NCI-H2107 (cell line): ENCODE measurements around the gene SBK1.

Source experiments
- DNase-seq: peaks from one replicate; lab custom pipeline; 2025; lab: John Stamatoyannopoulos, UW

The SBK1 gene

DNA sequence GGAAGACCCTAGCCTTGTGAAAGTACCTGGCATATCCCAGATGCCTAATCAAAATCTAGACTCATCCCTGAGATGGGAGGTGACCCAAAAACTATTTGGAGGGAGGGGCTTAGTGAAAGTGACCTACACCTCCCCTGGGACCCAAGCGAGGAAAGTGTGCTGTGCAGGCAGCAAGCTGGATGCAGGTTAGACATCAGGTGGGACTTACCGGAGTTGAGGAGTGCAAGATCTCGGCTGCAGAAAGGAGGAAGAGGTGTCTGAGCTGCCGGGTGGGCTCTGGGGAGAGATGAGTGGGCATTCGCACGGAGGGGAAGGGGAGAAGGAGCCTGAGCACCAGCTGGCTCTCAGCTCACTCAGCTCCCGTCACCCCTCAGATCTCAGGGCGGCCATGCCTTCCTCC, 10.3 kb upstream of the SBK1 start:
- DNase-seq: no peak

DNA sequence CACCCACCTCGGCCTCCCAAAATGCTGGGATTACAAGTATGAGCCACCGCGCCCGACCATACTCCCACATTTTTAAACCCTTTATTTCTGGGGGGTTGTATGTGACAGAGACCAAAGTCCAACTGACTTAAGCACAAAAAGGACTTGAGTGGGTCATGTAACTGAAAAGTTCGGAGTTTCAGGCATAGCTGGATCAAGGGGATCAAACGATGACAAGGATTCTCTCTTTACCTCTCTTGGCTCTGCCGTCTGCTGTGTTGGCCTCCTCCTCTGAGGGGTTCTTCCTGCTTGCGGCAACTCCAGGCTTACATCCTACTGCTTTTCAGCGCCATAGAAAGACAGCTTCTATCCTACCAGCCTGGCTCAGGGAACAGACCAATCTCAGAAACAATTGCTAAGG, 9.2 kb upstream of the SBK1 start:
- DNase-seq: no peak

DNA sequence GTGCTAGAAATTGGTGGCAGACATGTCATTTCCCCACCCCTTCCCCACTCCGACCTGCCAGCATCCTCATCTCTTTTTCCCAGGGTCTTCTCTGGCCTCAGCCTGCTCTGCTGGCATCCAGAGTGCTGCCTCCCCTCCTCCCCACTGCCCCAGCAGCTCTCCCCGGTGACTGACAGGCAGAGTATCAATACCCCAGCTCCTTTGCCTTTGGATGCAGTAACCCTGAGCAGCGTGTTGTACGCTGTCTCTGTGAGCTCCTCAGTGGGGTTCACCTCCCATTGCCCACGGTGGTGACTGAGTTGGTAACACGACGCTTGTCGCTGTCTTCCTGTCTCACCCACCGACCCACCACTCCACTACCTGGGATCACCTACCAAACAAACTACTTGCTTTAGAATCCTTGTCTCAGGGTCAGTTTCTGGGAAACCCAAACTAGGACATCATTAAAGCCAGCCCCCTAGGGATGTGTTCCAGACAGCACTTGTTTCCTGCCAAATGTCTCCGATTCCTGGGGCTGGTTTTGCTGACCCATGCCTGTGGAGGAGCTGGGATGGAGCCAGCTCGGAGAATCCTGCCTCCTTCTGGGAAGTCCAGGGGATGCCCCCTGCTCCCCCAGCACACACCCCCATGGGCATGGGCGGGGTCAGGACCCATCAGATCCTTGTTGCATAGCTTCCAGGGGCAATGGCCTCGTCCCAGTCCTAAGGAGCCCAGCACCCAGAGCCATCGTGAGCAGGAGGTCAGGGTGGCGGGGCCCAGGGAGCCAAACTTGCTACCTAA, 8.3 kb upstream of the SBK1 start:
- DNase-seq: no peak

- no peak for DNase-seq
These were observed 6.7 kb upstream of the SBK1 start for GRCh38 chr16:28285649-28286048.

DNA sequence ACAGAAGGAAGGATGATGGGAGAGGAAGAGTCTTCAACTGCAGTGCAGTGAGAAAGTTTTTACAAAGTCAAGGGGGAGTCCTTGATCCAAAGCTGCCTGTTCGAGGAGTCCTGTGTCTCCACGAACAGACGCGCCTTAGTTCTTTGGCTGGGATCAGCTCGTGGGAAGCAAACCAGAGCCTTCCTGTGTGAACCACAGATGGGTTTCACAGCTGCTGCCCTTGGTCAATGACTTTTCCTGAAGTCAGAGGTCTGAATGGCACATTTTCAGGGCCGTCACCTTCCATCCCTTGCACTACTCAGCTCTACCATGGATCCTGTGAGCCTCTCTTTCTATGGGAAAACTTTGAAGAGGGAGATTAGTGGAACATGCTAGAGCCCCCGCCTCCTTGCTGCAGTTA, 4.2 kb upstream of the SBK1 start:
- DNase-seq: no peak

GRCh38 chr16:28289048-28289447, 3.3 kb upstream of the SBK1 start:
- DNase-seq: no peak

DNA sequence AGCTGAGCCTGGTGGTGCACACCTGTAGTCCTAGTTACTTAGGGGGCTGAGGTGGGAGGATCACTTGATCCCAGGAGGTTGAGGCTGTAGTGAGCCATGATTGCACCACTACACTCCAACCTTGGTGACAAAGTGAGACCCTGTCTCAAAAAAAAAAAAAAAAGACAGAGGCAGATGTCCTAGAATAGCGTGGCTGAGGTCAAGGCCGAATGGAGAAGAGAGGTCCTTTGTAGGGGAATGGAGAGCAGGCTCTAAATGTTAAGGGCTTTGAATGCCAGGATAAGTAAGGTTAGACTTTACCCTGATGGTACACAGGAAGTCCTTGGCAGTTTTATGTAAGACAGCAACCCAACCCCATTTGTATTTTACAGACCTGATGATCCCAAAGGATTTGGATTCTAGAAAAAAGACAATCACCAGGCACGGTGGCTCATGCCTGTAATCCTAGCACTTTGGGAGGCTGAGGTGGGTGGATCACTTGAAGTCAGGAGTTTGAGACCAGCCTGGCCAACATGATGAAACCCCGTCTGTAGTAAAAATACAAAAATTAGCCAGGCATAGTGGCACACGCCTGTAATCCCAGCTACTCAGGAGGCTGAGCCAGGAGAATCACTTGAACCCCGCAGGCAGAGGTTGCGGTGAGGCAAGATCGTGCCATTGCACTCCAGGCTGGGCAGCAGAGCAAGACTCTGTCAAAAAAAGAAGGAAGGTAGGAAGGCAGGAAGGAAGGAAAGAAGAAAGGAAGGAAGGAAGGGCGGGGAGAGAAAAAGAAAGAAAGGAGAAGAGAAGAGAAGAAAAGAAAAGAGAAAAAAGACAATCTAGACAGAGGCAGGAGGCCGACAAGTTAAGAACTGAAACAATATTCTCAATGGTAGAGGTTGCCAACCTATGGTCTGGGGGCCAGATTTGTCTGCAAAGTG, 2.1 kb upstream of the SBK1 start:
- no peak for DNase-seq

DNA sequence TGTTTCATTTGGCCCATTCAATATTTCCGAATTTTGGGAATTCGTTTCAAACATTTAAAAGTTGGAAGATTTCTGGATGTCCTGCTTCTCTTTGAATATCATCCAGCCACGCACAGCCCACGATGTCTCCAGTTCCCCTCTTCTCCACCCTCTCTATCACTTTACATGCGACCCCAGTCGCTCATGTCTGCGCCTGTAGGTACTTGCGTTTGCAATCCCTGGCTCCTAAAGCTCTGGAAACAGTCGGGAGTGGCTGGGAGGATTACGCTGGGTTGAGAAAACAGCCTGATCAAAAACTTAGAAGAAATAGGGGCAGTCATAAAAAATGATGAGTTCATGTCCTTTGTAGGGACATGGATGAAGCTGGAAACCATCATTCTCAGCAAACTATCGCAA, 1.5 kb upstream of the SBK1 start:
- no peak for DNase-seq

DNA sequence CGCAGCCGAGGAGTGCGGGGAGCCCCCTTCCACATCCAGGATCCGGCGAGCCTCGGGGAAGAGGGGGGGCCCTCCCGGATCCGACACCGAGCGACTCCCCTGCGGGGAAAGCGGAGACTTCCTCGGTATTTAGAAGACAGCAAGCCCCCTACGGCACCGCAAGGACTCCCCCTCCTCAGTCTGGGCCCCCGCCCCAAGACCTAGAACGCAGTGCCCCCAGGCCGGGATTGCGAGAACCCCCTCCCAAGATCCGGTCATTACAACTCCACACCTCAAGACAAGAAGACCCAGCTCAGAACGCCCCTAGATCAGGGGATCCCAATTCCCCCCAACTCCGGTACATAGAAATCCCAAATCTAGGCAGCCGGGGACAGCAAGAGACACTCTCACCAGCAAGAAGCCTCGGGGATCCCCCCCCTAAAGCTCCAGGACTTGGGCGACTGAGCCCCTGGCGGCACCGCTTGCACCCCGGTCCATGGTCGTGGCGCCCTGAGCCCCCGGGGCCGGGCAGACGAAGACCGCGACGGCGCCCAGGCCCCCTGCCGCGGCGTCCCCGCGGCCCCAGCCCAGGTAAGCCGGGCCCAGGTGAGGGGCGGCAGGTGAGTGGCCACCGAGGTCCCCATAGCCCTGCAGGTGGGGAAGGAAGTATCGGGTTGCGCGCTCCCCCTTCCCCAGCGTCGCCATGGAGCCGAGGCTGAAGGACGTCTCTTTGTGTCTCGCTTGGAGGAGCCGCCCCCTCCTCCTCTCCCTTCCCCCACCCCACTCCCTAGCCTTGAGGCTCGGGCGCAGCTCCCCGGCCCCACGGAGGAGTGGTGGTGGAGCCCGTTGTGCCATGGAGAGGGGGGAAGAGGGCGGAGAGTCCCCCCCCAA, 641 bp downstream of the SBK1 start:
- peak; percentile 42 for DNase-seq

DNA sequence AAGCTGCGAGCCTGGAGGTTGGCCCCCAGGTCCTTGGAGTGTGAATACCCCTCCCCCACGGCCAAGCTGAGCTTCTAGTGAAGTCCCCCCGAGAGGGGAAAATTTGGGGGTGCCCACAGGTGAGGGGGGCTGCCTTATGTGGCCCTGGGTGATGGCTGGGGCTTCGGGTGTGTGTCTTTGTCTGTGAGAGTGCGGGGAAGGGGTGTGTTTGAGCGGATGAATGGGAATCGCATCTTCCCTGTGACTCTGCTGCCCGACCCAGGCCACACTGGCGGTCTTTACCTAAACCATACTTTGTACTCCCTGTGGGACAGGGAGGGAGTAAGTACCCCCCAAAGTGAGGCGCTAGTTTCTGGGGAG, 1.3 kb downstream of the SBK1 start:
- DNase-seq: no peak

GRCh38 chr16:28294201-28294600, 1.9 kb downstream of the SBK1 start:
- DNase-seq: no peak

GRCh38 chr16:28295276-28295675, 3.0 kb downstream of the SBK1 start:
- no peak for DNase-seq

DNA sequence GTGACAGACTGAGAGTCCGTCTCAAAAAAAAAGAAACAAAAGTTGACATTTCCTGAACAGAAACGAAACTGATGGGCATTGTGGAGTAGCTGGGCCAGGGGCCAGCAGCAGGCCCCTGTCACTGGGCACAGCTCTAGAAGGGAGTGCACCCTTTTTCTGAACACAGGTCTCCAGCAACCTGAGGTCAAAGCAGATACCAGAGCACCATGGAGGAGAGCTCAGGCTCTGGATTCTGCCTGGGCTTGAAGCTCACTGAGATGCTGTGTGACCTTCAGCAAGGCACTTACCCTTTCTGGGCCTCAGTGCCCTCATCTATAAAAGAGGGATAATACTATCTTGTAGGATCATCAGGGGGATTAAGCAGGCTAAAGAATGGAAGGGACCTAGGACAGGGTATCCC, 5.0 kb downstream of the SBK1 start:
- no peak for DNase-seq

DNA sequence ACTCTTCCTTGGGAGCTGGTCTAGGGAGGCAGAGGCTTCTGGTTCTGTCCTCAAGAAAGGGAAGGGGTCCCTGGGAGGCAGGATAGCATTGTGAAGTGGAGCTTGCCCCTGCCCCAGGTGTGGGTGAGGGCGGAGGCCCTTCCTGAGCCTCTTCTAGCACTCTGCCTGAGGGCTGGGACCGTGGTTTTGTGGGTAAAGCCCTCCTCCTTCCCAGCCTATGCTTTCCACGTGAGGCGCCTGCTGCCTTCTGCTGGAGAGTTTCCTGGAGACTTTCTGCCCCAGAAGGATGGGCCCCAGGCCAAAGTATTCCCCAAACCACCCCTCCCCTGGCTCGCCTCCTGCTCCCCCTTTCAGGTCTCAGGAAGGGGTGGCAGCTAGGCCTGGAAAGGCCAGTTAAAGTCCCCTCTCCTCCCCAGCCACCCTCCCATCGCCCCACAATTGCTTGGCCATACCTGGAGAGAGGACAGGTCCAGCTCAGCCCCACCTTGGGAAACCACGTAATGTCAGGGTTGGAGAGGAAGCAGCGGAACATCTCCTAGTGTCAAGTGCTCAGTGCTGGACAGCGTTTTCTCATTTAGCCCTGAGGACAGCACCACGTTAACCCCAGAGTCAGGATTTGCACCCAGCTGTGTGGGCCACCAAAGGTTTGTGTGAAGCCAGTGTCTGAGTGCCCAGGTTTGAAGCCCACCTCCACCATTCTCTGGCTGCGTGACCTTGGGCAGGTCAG, 5.6 kb downstream of the SBK1 start:
- no peak for DNase-seq

GRCh38 chr16:28298511-28298878, 6.2 kb downstream of the SBK1 start:
- no peak for DNase-seq

GRCh38 chr16:28300327-28300726, 8.0 kb downstream of the SBK1 start:
- no peak for DNase-seq

- no peak for DNase-seq
These were observed 8.8 kb downstream of the SBK1 start for GRCh38 chr16:28301154-28301553.

- no peak for DNase-seq
These were observed 9.3 kb downstream of the SBK1 start for GRCh38 chr16:28301620-28302019.

DNA sequence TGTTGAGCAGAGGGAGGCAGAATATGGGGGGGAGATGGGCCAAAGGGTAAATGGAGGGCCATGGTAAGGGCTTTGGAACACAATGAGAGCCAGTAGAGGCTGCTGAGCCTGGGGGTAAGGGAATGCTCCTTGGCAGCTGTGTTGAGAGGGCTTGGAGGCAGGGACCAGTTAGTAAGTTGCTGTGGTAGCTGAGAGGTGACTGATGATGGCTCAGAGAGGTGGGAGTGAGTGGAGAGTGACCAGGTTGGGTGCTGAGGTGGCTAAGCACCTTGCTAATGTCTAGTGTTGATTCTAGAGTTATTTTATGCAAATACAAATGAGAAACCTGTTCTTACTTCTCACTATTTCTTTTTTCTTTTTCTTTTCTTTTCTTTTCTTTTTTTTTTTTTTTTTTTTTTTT, 10.8 kb downstream of the SBK1 start:
- DNase-seq: no peak

GRCh38 chr16:28304214-28304613, 11.9 kb downstream of the SBK1 start:
- no peak for DNase-seq

- DNase-seq: no peak
These were observed 15.6 kb downstream of the SBK1 start for GRCh38 chr16:28307936-28308335.
